NCI-H526 treated with DMSO at 0.1 percent for 48 hours (cell line): ENCODE data around the gene ZNF785.
"Not testable (repeated sequence)": the region's sequence is repeated elsewhere in the genome, so short reads cannot be mapped to it uniquely, and the experiment has no call there.

Experiments used
- DNase-seq: peaks from one replicate; lab custom pipeline; 2025; lab: John Stamatoyannopoulos, UW

The ZNF785 gene

GRCh38 chr16:30565984-30566383 is 19.5 kb downstream of the ZNF785 start:
- DNase-seq = no peak

DNA sequence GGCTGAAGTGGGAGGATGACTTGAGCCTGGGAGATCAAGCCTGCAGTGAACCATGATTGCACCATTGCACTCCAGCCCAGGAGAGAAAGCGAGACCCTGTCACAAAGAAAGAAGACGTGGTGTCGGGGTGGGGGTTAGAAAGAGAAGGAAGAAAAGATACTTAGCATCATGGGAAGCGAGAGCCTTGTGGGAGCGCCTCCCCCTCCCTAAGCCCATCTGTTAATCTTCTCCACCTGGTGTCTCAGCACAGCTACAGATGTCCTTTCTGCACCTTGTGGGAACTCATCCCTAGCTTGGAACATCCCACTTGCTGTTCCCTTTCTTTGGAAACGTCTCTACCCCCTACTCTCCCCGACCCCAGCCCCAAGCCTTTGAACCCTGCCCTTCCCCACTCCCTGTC is 20.0 kb downstream of the ZNF785 start:
- no peak for DNase-seq

- DNase-seq = no peak
Observed at GRCh38 chr16:30562021-30562420, 23.5 kb downstream of the ZNF785 start.

DNA sequence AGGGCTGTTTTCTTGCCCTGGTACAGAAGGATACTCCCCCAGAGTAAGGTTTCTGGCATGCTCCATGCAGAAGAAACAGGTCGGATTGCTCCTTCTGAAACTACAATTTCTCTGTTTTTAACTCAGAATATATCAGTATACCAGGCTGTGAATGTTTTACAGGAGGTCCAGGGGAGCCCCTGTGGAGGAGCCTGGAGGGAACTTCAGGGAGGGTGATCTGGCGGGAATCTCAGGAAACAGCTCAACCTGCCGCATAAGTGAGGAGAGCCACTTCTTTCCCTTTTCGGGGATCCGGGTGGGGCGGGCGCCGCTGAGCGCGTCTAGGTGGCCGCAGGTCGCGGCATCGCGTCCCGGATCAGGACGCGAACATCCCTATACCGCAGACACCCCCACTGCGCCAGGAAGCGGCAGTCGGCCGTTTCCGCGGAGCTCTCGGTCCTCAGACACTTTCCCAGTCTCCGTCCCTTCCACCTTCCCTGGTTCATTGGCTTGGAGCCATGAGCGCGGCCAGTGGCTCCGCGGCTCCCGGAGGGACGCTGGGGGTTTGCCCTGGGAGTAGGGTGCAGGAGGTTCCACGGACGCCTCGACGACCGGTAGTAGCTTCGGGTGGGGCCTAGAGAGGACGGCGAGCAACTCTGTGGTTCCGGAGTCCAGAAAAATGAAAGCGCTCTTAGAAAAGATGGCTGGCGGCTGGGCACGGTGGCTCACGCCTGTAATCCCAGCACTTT is 24.2 kb downstream of the ZNF785 start:
- DNase-seq = no peak

DNA sequence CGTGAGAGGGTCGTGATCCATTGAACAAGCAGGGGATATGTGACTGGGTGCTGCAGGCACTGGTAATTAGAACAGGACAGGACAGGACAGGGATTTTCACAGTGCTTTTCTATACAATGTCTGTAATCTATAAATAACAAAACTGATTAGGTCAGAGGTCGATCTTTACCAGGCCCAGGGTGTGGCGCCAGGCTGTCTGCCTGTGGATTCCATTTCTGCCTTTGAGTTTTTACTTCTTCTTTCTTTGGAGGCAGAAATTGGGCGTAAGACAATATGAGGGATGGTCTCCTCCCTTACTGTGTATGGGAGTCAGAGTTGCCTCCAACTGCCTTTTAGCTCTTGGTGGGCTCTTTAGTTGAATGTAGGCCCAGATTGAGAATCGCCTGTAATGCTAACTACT is 25.8 kb downstream of the ZNF785 start:
- no peak for DNase-seq

- no peak for DNase-seq
Observed at GRCh38 chr16:30558789-30559377, 26.6 kb downstream of the ZNF785 start.

GRCh38 chr16:30557957-30558788 is 27.3 kb downstream of the ZNF785 start, which contains the start of gene ZNF764:
Gene ZNF764, minus strand, starts transcription at chr16:30558374. Its CDS starts 192 bp downstream, at chr16:30558182.
- peak; percentile 91 for DNase-seq

DNA sequence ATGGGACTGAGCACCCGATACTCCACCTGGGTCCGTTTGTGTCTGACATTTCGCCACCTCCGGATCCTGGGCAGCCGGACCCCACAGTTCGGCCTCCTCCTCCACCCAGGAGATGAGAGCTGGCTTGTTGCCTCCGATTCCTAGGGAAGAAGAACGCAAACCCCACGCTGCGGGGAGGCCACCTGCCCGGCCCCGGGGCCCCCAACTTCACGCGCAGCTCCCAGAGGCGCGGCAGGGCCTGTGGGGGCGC is 27.9 kb downstream of the ZNF785 start:
- DNase-seq = no peak

DNA sequence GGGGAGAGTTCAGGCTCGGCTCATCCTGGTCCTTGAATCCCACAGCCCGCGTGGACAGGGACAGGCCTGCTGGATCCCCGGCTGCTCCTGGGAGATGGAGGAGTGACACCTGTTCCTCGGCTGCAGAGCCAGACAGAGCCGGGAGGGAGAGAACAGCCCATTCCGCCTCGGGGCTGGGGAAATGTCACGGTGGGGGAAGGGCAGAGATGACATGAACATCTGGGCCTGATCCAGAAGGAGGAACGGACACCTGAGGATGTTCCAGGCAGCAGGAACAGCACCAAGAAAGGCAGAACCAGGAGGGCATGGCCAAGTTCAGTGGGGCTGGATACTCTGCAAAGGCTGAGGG is 29.4 kb downstream of the ZNF785 start:
- DNase-seq = no peak

GRCh38 chr16:30555315-30556124 is 30.0 kb downstream of the ZNF785 start:
- DNase-seq = no peak

DNA sequence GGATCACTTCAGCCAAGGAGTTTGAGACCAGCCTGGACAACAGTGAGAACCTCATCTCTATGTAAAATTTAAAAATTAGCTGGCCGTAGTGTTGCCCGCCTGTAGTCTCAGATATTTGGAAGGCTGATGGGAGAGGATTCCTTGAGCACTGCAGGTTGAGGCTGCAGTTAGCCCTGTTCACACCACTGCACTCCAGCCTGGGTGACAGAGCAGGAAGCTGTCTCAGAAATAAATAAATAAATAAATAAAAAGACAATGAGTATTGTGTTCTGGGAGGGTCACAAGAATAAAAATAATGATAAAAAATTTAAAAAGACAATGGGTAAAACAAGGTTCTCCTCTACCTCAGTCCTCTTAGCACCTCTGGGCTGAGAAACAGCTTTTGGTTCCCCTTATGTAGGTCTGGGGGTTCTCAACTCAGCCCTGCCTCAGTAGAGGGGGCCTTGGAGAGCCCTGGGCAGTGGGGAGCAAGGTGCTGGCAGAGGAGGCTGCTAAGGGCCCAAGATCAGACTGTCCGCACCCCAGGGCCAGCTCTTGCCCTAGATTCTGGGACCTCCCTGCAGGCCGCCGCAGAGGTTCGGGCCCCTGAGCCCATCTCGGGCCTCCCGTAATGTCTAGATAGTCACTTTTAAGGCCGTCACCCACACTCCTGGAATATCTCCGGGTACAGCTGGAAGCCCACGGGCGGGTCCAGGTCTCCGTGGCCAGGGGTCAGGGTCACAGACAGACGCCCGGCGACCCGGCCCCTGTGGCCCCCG is 30.8 kb downstream of the ZNF785 start:
- DNase-seq = no peak

- DNase-seq = no peak
Observed at GRCh38 chr16:30553393-30553899, 32.1 kb downstream of the ZNF785 start.

GRCh38 chr16:30552956-30553355 is 32.5 kb downstream of the ZNF785 start:
- no peak for DNase-seq

GRCh38 chr16:30551781-30552180 is 33.7 kb downstream of the ZNF785 start:
- no peak for DNase-seq

- no peak for DNase-seq
Observed at GRCh38 chr16:30548416-30549253, 36.9 kb downstream of the ZNF785 start.

GRCh38 chr16:30546115-30546514 is 39.4 kb downstream of the ZNF785 start:
- no peak for DNase-seq

DNA sequence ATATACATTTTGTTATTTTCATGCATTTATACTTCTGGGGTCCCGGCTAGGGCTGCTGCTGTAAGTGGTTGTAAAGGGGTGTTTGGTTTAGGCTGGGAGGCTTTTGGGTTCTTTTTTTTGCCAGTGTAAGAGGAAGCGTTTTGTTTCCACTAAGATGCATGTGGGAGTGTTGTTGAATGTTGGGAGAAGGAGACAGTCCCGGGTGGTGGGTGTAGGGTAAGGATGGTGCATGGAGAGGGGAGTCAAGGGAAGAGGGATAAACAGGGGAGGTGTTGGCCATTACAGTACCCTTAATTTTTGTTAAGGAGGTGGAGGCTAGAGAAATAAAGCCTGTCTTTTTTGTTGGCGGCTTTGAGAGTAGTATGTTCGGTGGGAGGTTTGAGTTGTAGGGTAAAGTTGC is 42.4 kb downstream of the ZNF785 start:
- DNase-seq = no peak

- DNase-seq = no peak
Observed at GRCh38 chr16:30541502-30542329, 43.8 kb downstream of the ZNF785 start.

DNA sequence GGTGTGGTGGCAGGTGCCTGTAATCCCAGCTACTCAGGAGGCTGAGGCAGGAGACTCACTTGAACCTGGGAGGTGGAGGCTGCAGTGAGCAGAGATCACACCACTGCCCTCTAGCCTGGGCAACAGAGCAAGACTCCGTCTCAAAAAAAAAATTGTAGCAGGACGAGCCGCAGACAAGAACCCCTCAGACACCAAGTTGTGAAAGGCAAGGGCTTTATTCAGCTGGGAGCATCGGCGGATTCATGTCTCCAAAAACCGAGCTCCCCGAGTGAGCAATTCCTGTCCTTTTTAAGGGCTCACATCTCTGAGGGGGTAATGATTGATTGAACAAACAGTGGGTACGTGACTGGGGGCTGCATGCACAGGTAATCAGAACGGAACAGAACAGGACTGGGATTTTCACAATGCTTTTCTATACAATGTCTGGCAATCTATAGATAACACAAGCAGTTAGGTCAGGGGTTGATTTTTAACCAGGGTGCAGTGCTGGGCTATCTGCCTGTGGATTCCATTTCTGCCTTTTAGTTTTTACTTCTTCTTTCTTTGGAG is 44.5 kb downstream of the ZNF785 start:
- DNase-seq = not testable (repeated sequence)
